BJ (cell line): ENCODE measurements around the gene ZFP36. TPM values are rescaled to one million over a fixed set of nuclear protein-coding genes. Genes with fewer than 3 reads are reported as not detected.

Experiments used
- CTCF ChIA-PET: fragments of 350-600 bp; formaldehyde crosslinking; extraction: SDS; loops from one replicate; lab custom pipeline; 2021; ENCODE audit warnings: antibody characterized with exemption, inconsistent platforms; lab: Yijun Ruan, JAX
- POLR2A ChIA-PET: fragments of 300-600 bp; sonication (Branson Sonifier 250); formaldehyde crosslinking; extraction: SDS; loops from one replicate; lab custom pipeline; 2021; ENCODE audit warnings: antibody characterized with exemption; lab: Charles Lee
- DNase-seq: peaks from one replicate; pipeline ENCODE4 v3.0.0-alpha.2; 2011; ENCODE audit warnings: low read depth
- H3K27me3 ChIP-seq: 2 replicates; pipeline ENCODE4 v1.6.0; 2011; ENCODE audit warnings: low read length; ENCODE audit not compliant: control insufficient read depth, insufficient read depth
- H3K36me3 ChIP-seq: 2 replicates; pipeline ENCODE4 v1.5.1; 2011; ENCODE audit warnings: low read length; ENCODE audit not compliant: control insufficient read depth, insufficient read depth
- H3K4me3 ChIP-seq: 2 replicates; pipeline ENCODE4 v1.5.1; 2011; ENCODE audit warnings: low read depth, mild to moderate bottlenecking, control low read depth, low read length
- polyA plus RNA-seq: library from polyadenylated mRNA; depleted of rRNA; stranded (reverse); fragments of >200 nt; gene quantifications from 2 replicates; pipeline ENCODE4 v1.2.3, GENCODE V29; 2011
- TF ChIP-seq, protein P1 (sequence below): IDR thresholded peaks from 2 replicates; pipeline ENCODE4 v1.5.1; 2011; ENCODE audit warnings: low read depth, mild to moderate bottlenecking, control low read depth, inconsistent platforms, low read length, moderate library complexity; ENCODE audit not compliant: insufficient read depth

Gene ZFP36
- polyA plus RNA-seq, 1 experiment = 9.5 TPM

DNA sequence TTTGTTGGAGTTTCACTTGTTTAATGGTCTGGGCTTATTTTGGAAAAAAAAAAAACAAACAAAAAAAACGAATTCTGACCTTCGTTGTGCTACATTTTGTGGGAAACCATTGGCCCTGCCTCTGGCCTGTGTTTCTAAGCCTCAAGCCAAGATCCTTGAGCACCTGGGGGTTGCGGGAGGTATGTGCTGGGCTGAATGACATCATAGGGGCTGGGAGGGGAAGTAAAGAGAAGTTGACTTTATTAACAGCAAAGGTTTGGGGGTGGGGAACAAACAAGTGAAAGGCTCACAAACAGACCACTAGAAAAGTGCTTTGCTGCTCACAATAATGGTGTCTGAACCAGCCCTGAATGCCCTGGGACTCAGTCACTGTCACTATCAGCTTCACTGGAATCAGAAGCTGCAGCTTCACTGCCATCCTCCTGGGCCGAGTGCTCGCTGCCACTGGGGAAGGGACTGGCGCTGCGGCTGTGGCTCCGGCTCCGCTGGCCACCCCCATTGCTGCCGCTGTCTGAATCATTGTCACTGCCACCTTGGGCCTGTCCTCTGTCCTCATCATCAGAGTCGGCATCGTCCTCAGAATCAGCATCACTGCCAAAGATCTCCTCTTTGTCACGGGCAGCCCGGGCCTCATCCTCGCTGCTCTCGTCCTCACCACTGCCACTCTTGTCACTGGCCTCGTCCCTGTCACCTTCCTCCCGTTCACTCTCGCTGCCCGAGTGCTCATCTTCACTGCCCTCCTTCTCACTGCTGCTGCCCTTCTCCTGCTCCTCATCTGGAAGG lies 20.8 kb upstream of the ZFP36 start:
- ChIA-PET POLR2A (no interaction called here), CTCF (interaction anchor here (1.5 kb wide), 1 partner anchor 12 kb away, joined by 4 read pairs; no protein-coding TSS in a partner anchor)
- DNase-seq = no peak
- Histone ChIP-seq H3K4me3 (no peak overlapping the region), H3K27me3 (no peaks in the 10 kb centered on the region), H3K36me3 (peaks cover 55% of the 10 kb centered on the region)
- TF ChIP-seq, protein P1, sequence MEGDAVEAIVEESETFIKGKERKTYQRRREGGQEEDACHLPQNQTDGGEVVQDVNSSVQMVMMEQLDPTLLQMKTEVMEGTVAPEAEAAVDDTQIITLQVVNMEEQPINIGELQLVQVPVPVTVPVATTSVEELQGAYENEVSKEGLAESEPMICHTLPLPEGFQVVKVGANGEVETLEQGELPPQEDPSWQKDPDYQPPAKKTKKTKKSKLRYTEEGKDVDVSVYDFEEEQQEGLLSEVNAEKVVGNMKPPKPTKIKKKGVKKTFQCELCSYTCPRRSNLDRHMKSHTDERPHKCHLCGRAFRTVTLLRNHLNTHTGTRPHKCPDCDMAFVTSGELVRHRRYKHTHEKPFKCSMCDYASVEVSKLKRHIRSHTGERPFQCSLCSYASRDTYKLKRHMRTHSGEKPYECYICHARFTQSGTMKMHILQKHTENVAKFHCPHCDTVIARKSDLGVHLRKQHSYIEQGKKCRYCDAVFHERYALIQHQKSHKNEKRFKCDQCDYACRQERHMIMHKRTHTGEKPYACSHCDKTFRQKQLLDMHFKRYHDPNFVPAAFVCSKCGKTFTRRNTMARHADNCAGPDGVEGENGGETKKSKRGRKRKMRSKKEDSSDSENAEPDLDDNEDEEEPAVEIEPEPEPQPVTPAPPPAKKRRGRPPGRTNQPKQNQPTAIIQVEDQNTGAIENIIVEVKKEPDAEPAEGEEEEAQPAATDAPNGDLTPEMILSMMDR = no peak

DNA sequence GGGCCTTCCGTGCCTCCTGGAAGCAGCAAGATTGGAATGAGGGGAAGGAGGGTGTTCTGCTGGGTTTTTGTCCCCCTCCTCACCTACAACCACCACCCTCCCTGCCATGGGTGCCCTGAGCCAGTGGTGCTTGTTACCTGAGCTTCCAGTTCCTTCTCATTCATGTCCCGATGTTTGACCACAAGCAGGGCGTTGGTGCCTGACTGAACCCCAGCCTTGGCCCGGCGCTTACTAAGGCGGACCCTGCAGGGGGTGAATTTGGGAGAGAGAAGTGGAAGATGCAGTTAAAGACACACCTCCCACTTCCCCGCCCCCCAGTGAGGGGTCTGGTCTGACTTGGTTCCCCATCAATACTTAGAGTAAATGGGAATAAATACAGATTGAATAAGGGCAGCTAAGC lies 20.1 kb upstream of the ZFP36 start:
- Histone ChIP-seq H3K27me3 (no peaks in the 10 kb centered on the region), H3K4me3 (no peak overlapping the region), H3K36me3 (peaks cover 48% of the 10 kb centered on the region)
- no peak for DNase-seq
- TF ChIP-seq, protein P1 = no peak
- ChIA-PET POLR2A (no interaction called here), CTCF (interaction anchor here (1.5 kb wide), 1 partner anchor 12 kb away, joined by 4 read pairs; no protein-coding TSS in a partner anchor)

DNA sequence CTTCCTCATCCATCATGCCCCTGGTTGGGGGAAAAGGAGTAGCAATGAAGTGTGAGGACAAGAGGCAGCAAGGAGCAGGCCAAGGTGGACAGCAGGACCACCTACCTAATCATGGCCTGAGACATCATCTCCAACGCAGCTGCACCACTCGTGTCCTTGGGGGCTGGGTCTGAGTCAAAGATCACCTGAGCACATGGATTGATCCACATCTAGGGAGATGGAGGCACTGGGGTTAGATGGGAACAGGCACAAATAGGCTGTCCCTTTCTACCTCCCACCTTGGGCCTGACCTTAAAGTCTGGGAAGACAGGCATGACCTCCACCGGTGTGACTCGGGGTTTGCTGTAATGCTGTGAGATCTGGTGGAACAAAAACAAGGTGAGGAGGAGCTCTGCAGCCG lies 18.0 kb upstream of the ZFP36 start:
- ChIA-PET CTCF (interaction anchor here (0.7 to 1.0 kb wide), 3 partner anchors 9 to 23 kb away, joined by 3 to 4 read pairs (median 4); partner anchors contain the start of gene PLEKHG2), POLR2A (no interaction called here)
- DNase-seq = no peak
- Histone ChIP-seq H3K4me3 (no peak overlapping the region), H3K27me3 (no peaks in the 10 kb centered on the region), H3K36me3 (peaks cover 36% of the 10 kb centered on the region)
- TF ChIP-seq, protein P1 = no peak

DNA sequence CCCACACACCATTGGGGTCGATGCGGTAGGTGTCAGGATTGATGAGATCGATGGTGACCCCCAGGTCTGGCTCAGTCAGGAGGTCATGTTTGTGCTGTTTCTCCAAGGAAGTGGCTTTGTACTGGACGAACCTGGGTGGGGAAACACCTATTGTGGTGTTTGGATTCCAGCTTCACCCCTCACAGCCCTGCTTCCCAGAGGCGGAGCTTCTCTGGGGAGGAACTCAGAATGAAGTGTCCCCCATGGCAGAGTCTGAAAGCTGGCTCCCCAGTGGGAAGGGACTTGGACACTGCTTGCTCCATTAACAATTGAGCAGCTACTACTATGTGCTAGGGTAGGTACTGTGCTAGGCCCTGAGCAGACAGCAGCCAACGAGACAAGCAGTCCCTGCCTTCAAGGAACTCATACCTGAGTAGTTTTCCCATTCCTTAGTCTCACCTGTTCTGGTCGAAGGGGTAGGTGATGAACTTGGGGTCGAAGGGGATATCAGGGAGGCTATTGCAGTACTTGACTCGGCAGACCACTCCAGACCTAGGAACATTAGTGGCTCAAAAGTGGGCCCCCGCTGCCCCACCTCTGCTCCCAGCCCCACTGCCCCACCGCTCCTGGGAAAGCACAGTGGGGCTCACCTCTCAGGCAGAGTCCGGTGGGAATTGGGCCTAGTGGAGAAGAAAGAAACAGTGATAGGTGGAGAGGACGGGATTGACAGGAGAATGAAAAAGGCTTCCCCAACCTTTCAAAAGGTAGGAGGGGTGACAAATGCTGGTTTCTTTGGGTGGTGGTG lies 16.8 kb upstream of the ZFP36 start:
- ChIA-PET POLR2A (no interaction called here), CTCF (interaction anchor here (0.7 to 2.2 kb wide), 6 partner anchors 8 to 268 kb away, joined by 3 to 10 read pairs (median 4); partner anchors contain the start of genes PLEKHG2 and SAMD4B)
- Histone ChIP-seq H3K36me3 (peaks cover 32% of the 10 kb centered on the region), H3K27me3 (no peaks in the 10 kb centered on the region), H3K4me3 (peak overlapping the region; percentile 100)
- TF ChIP-seq, protein P1 = no peak
- DNase-seq = no peak

DNA sequence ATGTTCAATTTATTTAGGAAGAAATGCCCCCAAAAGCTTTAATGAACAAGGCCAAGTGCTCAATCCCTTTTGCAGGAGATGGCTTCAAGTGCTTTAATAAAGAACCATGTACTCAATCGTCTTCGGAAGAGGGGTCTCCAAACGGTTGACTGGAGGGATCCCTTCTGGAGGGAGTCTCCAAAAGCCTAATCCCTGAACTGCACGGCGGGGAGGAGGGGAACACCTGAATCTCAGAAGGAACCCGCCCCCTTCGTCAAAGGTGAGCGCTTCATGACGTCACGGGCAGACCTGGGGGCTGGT lies 16.2 kb upstream of the ZFP36 start:
- no peak for DNase-seq
- ChIA-PET CTCF (interaction anchor here (1.0 to 2.2 kb wide), 5 partner anchors 21 to 63 kb away, joined by 3 to 10 read pairs (median 4); partner anchors contain the start of genes PLEKHG2 and SAMD4B), POLR2A (interaction anchor here (0.5 to 1.4 kb wide), 5 partner anchors 16 to 49 kb away, joined by 4 to 11 read pairs (median 5); partner anchors contain the start of genes RPS16 and ZFP36)
- Histone ChIP-seq H3K27me3 (no peaks in the 10 kb centered on the region), H3K4me3 (peak overlapping the region; percentile 100), H3K36me3 (peaks cover 30% of the 10 kb centered on the region)
- TF ChIP-seq, protein P1 = no peak
